ENCODE results near the gene SLC35F3.
A peak's percentile ranks its signal among the peaks of the same experiment; 100 is the strongest.

SLC35F3 gene

GRCh38 chr1:234330843-234331215 lies 426.4 kb downstream of the SLC35F3 start:
- DNase-seq, result no peak

GRCh38 chr1:234331507-234331906 lies 427.0 kb downstream of the SLC35F3 start:
- no peak for DNase-seq

DNA sequence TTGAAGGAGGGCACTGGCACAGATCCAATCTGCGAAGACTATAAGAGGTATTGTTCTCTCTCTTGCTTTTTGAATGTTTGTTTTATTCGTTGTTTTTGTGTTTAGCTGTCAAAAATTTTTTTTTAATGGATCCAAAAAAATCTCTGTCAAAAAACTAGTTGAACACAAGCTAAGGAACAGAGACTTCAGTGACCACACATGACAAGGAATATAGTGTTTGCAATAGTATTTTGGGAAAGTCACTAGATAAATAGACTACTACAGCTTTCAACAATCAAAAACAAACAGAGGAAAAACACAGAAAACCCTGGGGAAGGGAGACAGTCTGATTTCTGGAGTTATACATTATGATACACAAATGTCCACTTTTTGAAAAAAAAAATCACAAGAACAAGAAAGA lies 431.9 kb downstream of the SLC35F3 start:
- no peak for DNase-seq

DNA sequence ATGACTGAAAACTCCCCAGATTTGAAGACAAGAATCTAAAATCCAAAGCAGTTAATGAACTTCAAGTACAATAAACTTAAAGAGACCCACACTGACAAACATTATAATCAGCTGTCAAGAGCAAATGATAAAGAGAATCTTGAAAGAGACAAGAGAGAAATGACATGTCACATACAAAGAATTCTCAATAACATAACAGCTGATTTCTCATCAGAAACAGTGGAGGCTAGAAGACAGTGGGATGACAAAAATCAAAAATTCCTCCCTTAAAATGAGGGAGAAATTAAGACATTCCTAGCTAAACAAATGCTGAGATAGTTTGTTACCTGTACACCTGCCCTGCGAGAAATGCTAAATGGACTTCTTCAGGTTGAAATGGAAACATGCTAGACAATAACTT lies 432.8 kb downstream of the SLC35F3 start:
- no peak for DNase-seq

DNA sequence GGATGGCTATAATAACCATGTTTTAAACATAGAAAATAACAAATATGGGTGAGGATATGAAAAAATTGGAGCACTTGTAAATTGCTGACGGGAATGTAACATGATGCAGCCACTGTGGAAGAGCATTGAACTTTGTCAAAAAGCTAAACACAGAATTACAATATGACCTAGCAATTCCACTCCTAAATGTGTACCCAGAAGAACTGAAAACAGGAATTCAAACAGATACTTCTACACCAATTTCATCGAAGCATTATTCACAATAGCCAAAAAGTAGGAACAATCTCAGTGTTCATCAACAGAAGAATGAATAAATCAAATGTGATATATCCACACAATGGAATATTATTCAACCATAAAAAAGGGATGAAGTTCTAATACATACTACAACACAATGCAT lies 436.1 kb downstream of the SLC35F3 start:
- no peak for DNase-seq

- no peak for DNase-seq
Observed at GRCh38 chr1:234342774-234343173, 438.3 kb downstream of the SLC35F3 start.

DNA sequence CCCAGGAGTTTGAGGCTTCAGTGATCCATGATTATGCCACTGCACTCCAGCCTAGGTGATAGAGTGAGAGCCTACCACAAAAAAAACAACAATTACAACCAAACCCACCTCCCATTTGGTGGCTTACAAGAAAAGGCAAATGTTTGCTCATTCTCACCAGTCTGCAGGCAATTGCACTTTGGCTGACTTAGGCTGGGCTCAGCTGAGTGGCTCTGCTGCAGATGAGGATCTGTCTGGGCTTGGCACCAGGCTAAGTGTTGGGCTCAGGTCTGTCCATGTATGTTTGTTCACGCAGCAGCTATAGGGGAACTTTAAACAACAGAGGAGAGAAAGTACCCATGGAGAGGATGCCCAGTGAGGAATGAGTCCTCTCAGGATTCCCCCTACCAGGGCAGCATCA lies 440.8 kb downstream of the SLC35F3 start:
- no peak for DNase-seq

DNA sequence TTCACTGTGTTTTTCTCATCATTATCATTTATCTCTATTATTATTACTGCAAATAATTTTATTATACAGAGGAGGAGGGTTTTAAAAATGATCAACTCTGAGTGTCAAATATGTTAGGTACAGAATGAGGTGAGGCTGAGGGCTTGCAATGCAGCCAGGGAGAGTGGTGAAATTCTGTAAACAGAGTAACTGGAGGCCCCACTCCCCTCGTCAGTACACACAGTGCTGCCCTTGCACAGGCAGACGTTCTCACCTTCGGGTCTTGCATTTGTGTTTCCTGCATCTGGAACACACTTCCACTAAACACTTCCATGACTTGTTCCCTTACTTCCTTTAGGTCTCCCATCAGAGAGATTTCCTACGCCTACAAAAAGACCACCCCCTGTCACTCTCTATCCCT lies 444.5 kb downstream of the SLC35F3 start:
- no peak for DNase-seq

- DNase-seq, result no peak
Observed at GRCh38 chr1:234355782-234356510, 451.5 kb downstream of the SLC35F3 start.

DNA sequence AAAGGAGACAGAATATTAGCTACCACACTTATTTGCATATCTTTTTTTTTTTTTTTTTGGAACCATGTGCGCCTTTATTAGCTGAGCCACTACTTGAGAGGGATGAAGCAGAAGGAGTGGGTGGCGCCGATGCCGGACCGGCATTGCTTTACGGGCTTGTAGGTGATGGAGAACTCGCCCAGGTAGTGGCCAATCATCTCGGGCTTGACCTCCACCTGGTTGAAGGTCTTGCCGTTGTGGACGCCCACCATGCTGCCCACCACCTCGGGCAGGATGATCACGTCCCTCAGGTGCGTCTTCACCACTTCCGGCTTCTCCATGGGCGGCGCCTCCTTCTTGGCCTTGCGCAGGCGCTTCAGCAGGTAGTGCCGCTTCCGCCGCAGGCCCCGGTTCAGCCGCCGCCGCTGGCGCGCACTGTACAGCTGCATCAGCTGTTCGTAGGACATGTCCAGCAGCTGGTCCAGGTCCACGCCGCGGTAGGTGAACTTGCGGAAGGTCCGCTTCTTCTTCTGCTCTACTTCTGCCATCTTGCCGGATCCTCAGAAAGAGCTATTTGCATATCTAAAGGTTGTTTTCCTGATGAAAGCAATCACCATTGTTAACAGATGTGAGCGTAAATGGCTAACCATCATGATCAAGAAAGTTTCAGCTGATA lies 452.3 kb downstream of the SLC35F3 start:
- peak; percentile 74 for DNase-seq

DNA sequence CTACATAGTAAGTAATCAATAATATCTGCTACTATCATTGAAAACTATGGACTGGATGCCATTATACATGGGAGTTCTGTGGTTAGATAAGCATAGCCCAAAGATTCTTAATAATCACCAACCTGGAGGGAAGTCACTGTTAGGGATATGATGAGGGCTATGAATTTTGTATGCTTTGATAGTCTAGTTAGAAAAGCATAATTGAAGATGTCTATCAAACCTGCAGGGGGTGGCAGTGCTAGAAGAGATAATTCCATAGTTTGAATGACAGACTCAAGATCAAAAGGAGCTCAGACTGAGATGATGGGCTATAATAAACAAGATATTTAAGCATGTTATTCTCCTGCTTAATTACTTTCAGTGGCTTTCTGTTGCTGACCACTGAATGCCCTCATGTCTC lies 453.4 kb downstream of the SLC35F3 start:
- DNase-seq, result no peak

- no peak for DNase-seq
Observed at GRCh38 chr1:234361102-234361603, 456.7 kb downstream of the SLC35F3 start.

DNA sequence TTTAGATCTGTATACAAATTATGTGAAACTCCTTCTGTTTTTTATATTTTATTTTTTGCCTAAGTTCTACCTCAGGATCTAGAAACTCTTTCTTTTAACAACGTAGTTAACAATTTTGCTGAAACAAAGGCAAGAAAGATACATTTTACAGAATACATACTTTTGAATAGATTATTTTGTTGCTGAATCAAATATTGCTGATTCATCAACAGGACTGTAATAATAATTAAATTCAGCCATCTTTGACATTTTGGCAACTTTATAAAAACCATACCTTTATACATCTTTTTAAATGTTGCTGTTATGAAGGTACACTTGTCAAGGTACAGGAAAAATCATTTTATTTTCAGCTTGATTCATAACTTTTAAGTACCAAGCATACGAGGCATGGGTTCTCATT lies 458.1 kb downstream of the SLC35F3 start:
- DNase-seq, result no peak

GRCh38 chr1:234368320-234369032 lies 464.0 kb downstream of the SLC35F3 start:
- no peak for DNase-seq

GRCh38 chr1:234369033-234369430 lies 464.6 kb downstream of the SLC35F3 start:
- no peak for DNase-seq

GRCh38 chr1:234369784-234370183 lies 465.3 kb downstream of the SLC35F3 start:
- DNase-seq, result no peak

GRCh38 chr1:234371414-234371813 lies 466.9 kb downstream of the SLC35F3 start:
- no peak for DNase-seq

- DNase-seq, result no peak
Observed at GRCh38 chr1:234372011-234372757, 467.7 kb downstream of the SLC35F3 start.

DNA sequence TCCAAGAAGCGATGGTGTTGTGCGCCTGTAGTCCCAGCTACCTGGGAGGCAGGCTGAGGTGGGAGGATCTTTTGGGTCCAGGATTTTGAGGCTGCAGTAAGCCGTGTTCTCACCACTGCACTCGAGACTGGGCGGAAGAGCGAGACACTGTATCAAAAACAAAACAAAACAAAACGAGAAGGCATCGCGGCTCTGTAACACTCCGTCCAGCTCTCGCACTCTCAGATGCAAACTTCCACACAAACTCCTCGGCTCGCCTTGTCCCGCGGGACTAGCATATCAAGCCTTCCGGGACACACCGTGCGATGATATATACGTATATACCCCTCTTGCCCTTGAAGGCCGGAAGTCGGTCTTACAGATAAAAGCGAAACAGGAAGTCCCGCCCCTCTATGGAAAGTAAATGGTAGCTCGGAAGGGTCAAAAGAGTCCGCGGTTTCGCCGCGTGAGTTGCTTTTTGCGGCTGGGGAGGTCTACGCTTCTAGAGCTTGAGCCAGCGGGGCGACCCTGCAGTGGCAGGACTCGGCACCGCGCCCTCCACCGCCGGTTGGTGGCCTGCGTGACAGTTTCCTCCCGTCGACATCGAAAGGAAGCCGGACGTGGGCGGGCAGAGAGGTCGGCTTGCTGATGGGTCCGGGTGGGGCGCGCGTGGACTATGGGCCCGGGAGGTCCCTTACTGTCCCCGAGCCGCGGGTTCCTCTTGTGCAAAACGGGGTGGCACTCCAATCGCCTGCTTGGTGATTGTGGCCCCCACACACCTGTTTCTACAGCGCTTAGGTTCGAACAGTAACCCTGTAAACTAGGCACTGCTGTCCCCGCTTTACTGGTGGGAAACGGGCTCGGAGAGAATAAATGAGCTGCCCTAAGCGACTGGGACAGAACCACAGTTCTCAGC lies 468.8 kb downstream of the SLC35F3 start, which contains the start of gene COA6:
Gene COA6 (plus strand): TSS at position 393 of the 895 bp plus-strand sequence. CDS start 11 bp downstream, at position 404.
- DNase-seq, result peak; percentile 92

DNA sequence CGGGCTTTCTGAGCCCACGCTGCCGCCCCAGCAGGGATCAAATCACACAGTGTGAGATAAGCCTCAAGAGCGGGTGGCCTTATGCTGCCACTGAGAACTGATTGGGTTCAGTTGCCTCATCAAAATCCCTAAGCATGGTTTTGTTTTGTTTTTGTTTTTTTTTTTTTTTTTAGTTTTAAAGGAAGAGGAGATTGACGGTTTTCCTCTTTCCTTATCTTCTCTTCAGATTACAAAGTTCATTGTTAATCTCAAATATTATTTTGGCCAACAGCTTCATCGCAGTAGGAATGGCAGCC lies 469.4 kb downstream of the SLC35F3 start:
- no peak for DNase-seq
